Tongue (tissue), 2 donors: ENCODE data around the gene PSMB2. TPM values are rescaled to one million over a fixed set of nuclear protein-coding genes. Genes with fewer than 3 reads are reported as not detected.
"Not testable (repeated sequence)": the region's sequence is repeated elsewhere in the genome, so short reads cannot be mapped to it uniquely, and the experiment has no call there.

ENCODE experiments used
- DNase-seq: peaks from one replicate; pipeline ENCODE4 v3.0.0-alpha.2; 2015
- total RNA-seq: library from RNA; depleted of rRNA; stranded (reverse); fragments of >200 nt; gene quantifications from one replicate; pipeline ENCODE4 v1.2.3, GENCODE V29; 2014

PSMB2 gene
- total RNA-seq, 1 donor from 2014 or later, result 20.1 TPM

GRCh38 chr1:35592991-35593769, 48.1 kb downstream of the PSMB2 start:
- DNase-seq, result no peak

- no peak for DNase-seq
These were observed 50.1 kb downstream of the PSMB2 start for GRCh38 chr1:35591211-35591610.

- no peak for DNase-seq
These were observed 50.8 kb downstream of the PSMB2 start for GRCh38 chr1:35590476-35591040.

GRCh38 chr1:35589516-35590427, 51.6 kb downstream of the PSMB2 start:
- no peak for DNase-seq

DNA sequence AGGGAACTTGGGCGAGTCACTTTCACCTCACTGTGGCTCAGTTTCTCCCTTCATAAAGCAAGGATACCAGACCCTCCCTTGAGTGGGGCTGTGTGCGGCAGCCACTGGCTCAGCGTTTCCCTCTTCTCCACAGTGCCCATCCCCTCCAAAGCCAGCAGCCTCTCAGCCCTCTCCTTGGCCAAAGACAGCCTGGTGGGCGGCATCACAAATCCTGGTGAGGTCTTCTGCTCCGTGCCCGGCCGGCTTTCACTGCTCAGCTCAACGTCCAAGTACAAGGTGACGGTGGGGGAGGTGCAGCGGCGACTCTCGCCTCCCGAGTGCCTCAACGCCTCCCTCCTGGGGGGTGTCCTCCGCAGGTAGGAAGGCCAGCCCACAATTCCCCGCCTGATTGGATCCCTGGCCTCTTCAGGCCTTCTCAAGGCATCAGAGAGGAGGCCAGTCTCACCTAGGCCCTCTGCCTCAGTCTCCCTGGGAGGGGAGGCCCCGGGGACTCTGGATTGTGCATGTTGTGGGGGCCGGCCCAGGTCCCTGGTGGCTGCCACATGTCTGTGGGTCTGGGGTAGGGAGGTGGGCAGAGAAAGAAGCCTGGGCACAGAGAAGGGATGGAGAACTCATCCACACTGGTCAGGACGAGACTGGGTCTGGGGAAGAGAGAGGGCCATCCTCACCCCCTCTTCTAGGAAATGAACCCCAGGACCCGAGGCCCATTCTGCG, 53.0 kb downstream of the PSMB2 start:
- no peak for DNase-seq

- DNase-seq, result no peak
These were observed 53.6 kb downstream of the PSMB2 start for GRCh38 chr1:35587736-35588135.

GRCh38 chr1:35586808-35587207, 54.5 kb downstream of the PSMB2 start:
- DNase-seq, result no peak

DNA sequence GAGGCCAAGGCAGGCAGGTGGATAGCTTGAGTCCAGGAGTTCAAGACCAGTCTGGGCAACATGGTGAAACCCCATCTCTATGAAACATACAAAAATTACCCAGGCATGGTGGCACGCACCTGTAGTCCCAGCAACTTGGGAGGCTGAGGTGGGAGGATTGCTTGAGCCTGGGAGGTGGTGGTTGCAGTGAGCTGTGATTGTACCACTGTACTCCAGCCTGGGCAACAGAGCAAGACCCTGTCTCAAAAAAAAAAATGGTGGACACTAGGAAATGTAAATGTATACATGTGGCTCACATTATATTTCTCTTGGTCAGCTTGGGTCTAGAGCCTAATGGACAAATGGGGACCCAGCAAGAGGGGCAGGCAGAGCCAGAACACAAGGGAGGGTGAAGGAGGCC, 55.5 kb downstream of the PSMB2 start:
- DNase-seq, result not testable (repeated sequence)

- DNase-seq, result no peak
These were observed 56.0 kb downstream of the PSMB2 start for GRCh38 chr1:35585281-35585680.

DNA sequence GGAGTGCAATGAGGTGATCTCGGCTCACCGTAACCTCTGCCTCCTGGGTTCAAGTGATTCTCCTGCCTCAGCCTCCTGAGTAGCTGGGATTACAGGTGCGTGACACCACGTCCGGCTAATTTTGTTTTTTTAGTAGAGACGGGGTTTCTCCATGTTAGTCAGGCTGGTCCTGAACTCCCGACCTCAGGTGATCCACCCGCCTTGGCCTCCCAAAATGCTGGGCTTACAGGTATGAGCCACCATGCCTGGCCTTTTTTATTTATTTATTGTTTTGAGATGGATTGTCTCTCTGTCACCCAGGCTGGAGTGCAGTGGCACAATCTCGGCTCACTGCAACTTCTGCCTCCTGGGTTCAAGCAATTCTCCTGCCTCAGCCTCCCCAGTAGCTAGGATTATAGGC, 59.7 kb downstream of the PSMB2 start:
- DNase-seq, result not testable (repeated sequence)

DNA sequence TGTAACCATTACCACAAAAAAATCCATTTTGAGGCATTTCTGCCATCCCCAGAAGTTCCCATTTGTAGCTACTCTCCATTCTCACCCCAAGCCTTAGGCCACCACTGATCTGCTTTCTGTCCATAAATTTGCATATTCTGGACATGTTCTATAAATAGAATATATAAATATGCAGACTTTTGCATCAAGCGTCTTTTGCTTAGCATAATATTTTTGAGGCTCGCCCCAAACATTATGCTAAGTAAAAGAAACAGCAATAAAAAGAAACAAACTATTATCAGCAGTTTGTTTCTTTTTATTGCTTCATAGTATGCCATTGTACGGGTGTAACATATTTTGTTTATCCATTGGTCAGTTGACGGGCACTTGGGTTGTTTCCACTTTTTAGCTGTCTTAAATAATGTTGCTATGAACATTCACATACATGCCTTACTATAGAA, 60.4 kb downstream of the PSMB2 start:
- DNase-seq, result no peak

DNA sequence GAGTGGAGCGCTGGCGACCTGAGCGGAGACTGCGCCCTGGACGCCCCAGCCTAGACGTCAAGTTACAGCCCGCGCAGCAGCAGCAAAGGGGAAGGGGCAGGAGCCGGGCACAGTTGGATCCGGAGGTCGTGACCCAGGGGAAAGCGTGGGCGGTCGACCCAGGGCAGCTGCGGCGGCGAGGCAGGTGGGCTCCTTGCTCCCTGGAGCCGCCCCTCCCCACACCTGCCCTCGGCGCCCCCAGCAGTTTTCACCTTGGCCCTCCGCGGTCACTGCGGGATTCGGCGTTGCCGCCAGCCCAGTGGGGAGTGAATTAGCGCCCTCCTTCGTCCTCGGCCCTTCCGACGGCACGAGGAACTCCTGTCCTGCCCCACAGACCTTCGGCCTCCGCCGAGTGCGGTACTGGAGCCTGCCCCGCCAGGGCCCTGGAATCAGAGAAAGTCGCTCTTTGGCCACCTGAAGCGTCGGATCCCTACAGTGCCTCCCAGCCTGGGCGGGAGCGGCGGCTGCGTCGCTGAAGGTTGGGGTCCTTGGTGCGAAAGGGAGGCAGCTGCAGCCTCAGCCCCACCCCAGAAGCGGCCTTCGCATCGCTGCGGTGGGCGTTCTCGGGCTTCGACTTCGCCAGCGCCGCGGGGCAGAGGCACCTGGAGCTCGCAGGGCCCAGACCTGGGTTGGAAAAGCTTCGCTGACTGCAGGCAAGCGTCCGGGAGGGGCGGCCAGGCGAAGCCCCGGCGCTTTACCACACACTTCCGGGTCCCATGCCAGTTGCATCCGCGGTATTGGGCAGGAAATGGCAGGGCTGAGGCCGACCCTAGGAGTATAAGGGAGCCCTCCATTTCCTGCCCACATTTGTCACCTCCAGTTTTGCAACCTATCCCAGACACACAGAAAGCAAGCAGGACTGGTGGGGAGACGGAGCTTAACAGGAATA, 64.0 kb downstream of the PSMB2 start:
- DNase-seq, result peak; percentile 19

DNA sequence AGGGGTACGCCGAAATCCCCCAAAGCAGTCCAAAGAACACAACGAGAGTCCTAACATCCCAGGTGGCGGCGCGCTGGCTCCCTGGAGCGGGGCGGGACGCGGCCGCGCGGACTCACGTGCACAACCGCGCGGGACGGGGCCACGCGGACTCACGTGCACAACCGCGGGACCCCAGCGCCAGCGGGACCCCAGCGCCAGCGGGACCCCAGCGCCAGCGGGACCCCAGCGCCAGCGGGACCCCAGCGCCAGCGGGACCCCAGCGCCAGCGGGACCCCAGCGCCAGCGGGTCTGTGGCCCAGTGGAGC, 64.6 kb downstream of the PSMB2 start:
- DNase-seq, result not testable (repeated sequence)

DNA sequence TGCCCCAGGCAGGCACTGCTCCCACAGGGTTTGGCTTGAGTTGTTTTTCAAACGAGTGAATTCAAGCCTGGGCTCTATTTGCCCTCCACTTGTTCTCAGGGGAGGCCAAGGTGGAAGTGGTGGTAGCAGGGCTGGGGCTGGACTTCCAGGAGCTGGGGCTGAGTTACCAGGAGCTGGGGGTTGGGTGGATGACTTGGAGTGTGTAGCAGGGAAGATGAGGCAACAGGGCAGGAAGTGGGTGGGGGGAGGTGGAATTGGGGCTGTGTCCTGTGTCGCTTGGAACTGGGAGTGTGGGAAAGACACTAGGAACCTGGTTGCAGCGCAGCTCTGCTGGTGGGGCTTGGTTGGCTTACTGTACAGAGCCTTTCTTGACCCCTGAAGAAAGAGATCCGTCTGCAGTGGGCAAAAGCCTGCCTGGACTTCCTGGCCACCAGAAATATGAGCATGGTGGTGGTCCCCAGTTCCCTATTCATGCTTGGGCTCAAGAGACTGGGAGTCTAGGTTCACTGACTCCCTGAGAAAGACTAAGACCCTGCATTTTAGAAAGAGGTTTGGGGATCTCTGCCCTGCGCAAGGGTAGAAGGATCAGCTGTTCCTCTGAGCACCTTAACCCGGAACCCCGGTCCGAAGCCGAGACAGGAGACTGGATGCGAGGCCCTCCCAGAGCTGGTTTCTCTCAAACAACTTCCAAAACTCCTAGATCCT, 65.1 kb downstream of the PSMB2 start:
- DNase-seq, result no peak

- DNase-seq, result no peak
These were observed 65.8 kb downstream of the PSMB2 start for GRCh38 chr1:35575416-35575958.

DNA sequence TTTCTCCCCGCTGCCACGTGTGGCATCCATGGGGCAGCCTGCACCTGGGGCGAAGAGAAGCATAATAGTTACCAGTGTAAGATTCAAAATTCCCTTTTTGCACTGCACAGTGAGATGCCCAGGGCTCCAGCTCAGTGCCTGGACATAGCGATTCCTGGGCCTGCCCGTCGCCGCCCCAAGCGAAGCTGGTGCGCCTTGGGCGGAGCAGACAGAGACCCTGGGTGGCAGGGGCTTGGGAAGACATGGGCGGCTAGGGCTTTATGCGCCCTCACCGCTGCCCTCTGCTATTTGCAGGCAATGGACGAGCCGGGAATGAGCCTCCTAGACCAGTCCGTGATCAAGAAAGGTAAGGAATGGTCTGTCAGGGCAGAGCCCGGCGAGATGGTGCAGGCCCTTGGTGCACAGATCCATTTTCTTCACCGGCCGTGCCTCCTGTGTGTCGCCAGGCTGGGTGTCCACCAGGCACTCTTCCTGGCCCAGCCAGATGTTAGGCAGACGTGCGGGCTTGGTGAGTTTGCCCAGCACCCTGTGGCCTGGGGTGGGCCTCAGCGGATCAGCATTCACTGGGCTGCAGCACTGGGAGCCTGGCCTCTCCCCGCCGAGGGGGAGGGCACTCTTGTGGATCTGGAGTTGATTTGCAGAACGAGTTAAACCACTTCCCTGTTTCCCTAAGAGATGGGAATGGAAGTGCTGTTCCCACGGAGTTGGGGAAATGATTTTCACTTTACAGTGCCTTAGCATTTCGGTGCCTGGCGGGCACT, 66.5 kb downstream of the PSMB2 start:
- DNase-seq, result peak; percentile 19

- DNase-seq, result no peak
These were observed 67.1 kb downstream of the PSMB2 start for GRCh38 chr1:35574125-35574654.

- DNase-seq, result peak; percentile 44
These were observed 67.9 kb downstream of the PSMB2 start, which contains the start of gene TFAP2E for GRCh38 chr1:35573198-35574124. TSS of gene TFAP2E (plus strand) at chr1:35573314. CDS start at chr1:35573578, 264 bp downstream.
